ENCODE results near the gene SAP30. TPM values are rescaled to one million over a fixed set of nuclear protein-coding genes. Genes with fewer than 3 reads are reported as not detected.

The SAP30 gene
- total and polyA plus RNA-seq, 2 experiments from 2014 or later: 9.3 to 16.5 TPM

DNA sequence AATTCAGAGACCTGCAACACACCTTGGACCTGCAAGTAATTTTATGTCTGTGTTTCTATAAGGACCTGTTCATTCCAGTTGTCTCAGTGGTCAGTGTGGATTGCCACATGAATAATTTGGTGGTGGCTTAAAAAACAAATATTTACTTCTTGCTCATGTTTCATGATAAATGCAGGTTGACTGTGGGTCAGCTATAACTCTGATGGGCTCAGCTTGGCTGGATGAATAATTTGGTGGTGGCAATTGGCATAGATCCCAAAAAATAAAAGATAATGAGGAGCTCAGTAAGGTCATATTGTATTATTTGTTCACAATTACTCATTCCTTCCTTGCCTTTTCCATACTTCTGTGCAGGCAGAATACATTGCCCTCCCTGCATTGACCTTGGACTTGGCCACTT, 47.1 kb downstream of the SAP30 start:
- H2AFZ ChIP-seq: no peak overlapping the region
- H3K4me3 ChIP-seq: no peak overlapping the region
- TF ChIP-seq EZH2 (IDR thresholded peaks at IDR 0.05; ENCODE audit: low read depth, unreplicated experiment) (no peak), NANOG (IDR thresholded peaks at IDR 0.05; ENCODE audit: borderline replicate concordance) (no peak), JUNB (IDR thresholded peaks at IDR 0.05; ENCODE audit: unreplicated experiment) (no peak), POLR2AphosphoS5 (IDR thresholded peaks at IDR 0.05; ENCODE audit: low read depth) (no peak)
- no peaks in the 10 kb centered on the region for H4K20me1 ChIP-seq (replicated peaks; ENCODE audit: insufficient read depth)
- DNase-seq (ENCODE audit: low spot score) (no peak), ATAC-seq (no peak)
- Mint-ChIP-seq H3K4me3 (no peak overlapping the region), H3K9me3 (no peaks in the 10 kb centered on the region), H3K27me3 (ENCODE audit: insufficient read depth, low read depth, poor library complexity) (peaks cover 7% of the 10 kb centered on the region), H3K27ac (no peak overlapping the region), H3K4me1 (no peaks in the 10 kb centered on the region), H3K36me3 (ENCODE audit: low read depth) (no peaks in the 10 kb centered on the region)
- no peaks in the 10 kb centered on the region for H3K27me3 ChIP-seq (ENCODE audit: insufficient read depth)
- H3F3A ChIP-seq (replicated peaks; ENCODE audit: low read depth): no peaks in the 10 kb centered on the region; the same call in 1 of the 2 replicates
- H3K36me3 ChIP-seq (ENCODE audit: insufficient read depth): no peaks in the 10 kb centered on the region
- no peak overlapping the region for H3K4me2 ChIP-seq
- no peak overlapping the region for H3K27ac ChIP-seq (ENCODE audit: low read depth)
- no peaks in the 10 kb centered on the region for H3K9me2 ChIP-seq (ENCODE audit: insufficient read depth)
- no peaks in the 10 kb centered on the region for H3K4me1 ChIP-seq (ENCODE audit: insufficient read depth)
- no peaks in the 10 kb centered on the region for H3K79me2 ChIP-seq (replicated peaks; ENCODE audit: insufficient read depth)

DNA sequence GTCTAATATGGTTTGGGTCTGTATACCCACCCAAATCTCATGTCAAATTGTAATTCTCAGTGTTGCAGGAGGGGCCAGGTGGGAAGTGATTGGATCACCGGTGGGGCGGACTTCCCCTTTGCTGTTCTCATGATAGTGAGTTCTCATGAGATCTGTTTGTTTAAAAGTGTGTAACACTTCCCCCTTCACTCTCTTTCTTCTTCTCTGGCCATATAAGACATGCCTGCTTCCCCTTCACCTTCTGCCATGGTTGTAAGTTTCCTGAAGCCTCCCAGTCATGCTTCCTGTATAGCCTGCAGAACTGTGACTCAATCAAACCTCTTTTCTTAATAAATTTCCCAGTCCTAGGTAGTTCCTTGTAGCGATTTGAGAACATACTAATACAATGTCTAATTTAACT, 47.9 kb downstream of the SAP30 start:
- no peaks in the 10 kb centered on the region for H3K79me2 ChIP-seq (replicated peaks; ENCODE audit: insufficient read depth)
- Mint-ChIP-seq H3K27ac (no peak overlapping the region), H3K4me1 (no peaks in the 10 kb centered on the region), H3K27me3 (ENCODE audit: insufficient read depth, low read depth, poor library complexity) (peaks cover 7% of the 10 kb centered on the region), H3K36me3 (ENCODE audit: low read depth) (no peaks in the 10 kb centered on the region), H3K9me3 (no peaks in the 10 kb centered on the region), H3K4me3 (no peak overlapping the region)
- H3K36me3 ChIP-seq (ENCODE audit: insufficient read depth): no peaks in the 10 kb centered on the region
- no peaks in the 10 kb centered on the region; the same call in 1 of the 2 replicates for H3F3A ChIP-seq (replicated peaks; ENCODE audit: low read depth)
- no peak overlapping the region for H2AFZ ChIP-seq
- H3K27ac ChIP-seq (ENCODE audit: low read depth): no peak overlapping the region
- no peaks in the 10 kb centered on the region for H3K27me3 ChIP-seq (ENCODE audit: insufficient read depth)
- H3K9me2 ChIP-seq (ENCODE audit: insufficient read depth): no peaks in the 10 kb centered on the region
- no peak overlapping the region for H3K4me2 ChIP-seq
- ATAC-seq: no peak
- no peak for DNase-seq (ENCODE audit: low spot score)
- H3K4me1 ChIP-seq (ENCODE audit: insufficient read depth): no peaks in the 10 kb centered on the region
- no peaks in the 10 kb centered on the region for H4K20me1 ChIP-seq (replicated peaks; ENCODE audit: insufficient read depth)
- H3K4me3 ChIP-seq: no peak overlapping the region
- TF ChIP-seq ZNF462 (CRISPR knock-in tag; IDR thresholded peaks at IDR 0.05) (no peak), ETS1 (IDR thresholded peaks at IDR 0.05) (no peak), ZNF114 (CRISPR knock-in tag; IDR thresholded peaks at IDR 0.05) (no peak), CTCF (conservative IDR thresholded peaks at IDR 0.05; ENCODE audit: low read depth in 2 of 2) (no peak), POLR2AphosphoS5 (IDR thresholded peaks at IDR 0.05; ENCODE audit: low read depth) (no peak), EZH2phosphoT487 (IDR thresholded peaks at IDR 0.05; ENCODE audit: unreplicated experiment) (no peak), EZH2 (IDR thresholded peaks at IDR 0.05; ENCODE audit: low read depth, unreplicated experiment) (no peak), CREB1 (CRISPR knock-in tag; IDR thresholded peaks at IDR 0.05; ENCODE audit: low read depth) (no peak), STAT1 (IDR thresholded peaks at IDR 0.05; ENCODE audit: unreplicated experiment) (no peak), JUNB (IDR thresholded peaks at IDR 0.05; ENCODE audit: unreplicated experiment) (no peak), NANOG (IDR thresholded peaks at IDR 0.05; ENCODE audit: borderline replicate concordance) (no peak), ZNF331 (CRISPR knock-in tag; IDR thresholded peaks at IDR 0.05; ENCODE audit: low read depth) (no peak)

All from GM23338 (cell line).